A172 (cell line): ENCODE data around the gene SLC6A13. TPM values are rescaled to one million over a fixed set of nuclear protein-coding genes. Genes with fewer than 3 reads are reported as not detected.

ENCODE experiments used
- DNase-seq: peaks from one replicate; pipeline ENCODE4 v3.0.0-alpha.2; 2015; ENCODE audit warnings: low spot score
- total RNA-seq: library from RNA; depleted of rRNA; stranded (reverse); fragments of >200 nt; shearing (Covaris generic); gene quantifications from 2 replicates; pipeline ENCODE4 v1.2.3, GENCODE V29; 2014; rRNA removed

SLC6A13 gene
- total RNA-seq, 1 experiment from 2014 or later, result not detected

GRCh38 chr12:177980-178828, 84.4 kb downstream of the SLC6A13 start:
- DNase-seq, result no peak

- no peak for DNase-seq
Measured at GRCh38 chr12:177336-177979, 85.2 kb downstream of the SLC6A13 start.

- DNase-seq, result peak; percentile 70
Measured at GRCh38 chr12:176321-177181, 86.1 kb downstream of the SLC6A13 start.

GRCh38 chr12:175759-176158, 86.9 kb downstream of the SLC6A13 start:
- no peak for DNase-seq

DNA sequence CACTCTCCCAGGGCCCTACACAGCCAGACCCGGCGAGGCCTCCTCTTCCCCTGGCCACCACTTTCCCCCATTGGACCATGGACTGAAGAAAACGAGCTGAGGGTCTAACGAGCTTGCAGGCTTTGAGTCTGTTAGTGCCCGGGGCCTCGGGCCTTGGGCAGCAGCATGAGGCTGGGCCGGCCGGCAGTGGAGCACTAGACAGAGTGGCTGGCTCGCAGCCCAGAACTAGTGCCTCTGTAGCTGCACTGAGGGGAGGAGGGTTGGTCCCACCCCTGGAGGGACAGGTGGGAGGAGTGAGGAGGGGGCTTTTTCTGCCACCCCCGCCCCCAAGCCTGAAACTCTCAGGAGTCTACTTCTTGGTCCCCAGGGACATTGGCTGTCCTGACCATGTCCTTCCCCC, 87.4 kb downstream of the SLC6A13 start:
- no peak for DNase-seq

DNA sequence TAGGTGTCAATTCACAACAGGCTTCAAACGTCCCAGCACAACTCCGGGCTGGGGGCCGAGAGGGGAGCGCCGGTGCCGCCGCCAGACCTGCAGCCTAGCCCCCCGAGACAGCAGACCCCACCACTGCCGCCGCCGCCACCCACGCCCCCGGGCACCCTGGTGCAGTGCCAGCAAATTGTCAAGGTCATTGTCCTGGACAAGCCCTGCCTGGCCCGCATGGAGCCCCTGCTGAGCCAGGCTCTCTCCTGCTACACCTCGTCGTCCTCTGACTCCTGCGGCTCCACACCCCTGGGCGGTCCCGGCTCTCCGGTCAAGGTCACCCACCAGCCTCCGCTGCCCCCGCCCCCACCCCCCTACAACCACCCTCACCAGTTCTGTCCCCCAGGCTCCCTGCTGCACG, 88.0 kb downstream of the SLC6A13 start:
- no peak for DNase-seq

DNA sequence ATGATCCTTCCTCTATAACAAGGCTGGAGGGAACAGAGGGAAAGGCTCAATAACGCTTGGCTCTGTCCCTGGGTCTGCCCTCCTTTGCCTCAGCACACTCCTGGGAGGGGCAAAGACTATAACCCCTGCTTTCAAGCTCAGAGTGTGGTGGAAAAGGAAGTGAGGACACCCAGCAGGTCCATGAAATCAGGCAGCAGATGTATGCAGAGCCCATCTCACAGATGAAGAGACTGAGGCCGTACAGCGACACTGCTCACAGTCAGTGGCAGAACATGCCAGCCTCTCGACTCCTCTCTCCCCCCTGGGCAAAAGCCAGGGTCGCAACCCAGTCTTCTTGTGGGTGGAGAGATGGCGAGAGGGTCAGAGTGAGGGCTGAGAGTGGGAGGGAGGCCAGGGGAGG, 88.5 kb downstream of the SLC6A13 start:
- DNase-seq, result no peak

DNA sequence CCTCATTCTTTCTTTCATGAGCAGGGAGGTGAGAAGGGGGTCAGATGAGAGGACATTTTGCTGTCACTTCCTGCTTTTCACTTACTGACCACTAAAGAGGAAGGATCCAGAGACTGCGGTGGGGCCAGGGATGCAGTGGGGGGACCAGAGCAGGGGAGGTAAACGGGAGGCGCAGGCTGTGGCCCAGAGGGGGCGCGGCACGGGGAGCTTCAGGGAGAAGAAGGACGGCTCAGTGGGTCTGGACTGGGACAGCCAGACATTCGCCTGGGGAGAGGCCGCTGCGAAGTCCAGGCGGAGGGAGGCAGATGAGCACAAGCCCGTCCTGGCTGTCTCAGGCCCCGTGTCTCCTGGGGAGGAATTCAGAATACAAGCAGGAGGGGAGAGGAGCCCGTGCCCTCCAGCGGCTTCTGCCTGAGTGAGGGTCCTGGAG, 89.9 kb downstream of the SLC6A13 start:
- no peak for DNase-seq

DNA sequence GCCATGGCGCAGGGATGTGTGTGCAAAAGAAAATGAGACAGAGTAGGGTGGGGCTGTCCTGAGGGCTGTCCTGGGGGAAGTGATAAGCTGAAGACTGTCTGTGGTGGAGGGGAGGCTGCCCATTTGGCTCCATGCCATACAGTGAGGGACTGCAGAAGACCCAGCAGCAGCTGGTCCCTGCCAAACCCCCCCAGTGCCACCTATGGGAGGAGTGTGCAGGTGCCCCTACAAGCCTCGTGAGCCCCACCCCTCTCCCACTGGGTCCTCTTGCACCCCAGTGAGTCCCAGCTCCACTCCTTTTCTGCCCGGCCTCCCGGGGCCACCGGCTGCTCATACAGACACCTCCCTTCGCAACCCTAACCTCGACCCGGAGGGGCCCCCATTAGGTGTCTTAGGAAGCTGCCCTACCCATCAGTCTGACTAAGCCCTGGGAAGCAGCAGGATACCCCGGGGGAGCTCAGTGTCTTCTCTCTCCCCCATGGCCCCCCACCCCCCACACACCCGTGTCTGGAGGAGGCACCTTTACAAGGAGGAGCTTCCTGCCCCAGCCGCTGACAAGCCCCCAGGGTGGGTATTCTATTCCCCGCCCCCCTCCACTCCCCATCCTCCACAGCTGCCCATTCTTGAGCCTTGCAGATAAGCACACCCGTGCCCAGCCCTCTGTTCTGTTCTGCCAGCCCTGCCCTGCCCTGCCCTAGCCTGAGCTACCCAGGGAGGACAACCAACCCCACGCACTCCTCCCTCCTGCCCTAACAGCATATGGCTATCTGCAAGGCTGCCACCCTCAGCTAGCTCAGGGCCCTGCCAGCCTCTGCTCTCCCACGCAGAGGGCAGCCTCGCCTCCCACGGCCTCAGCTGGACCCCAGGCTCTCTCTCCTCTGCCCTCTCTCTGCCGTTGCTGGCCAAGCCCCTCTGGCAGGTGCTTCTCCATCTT, 90.6 kb downstream of the SLC6A13 start:
- DNase-seq, result no peak

- DNase-seq, result no peak
Measured at GRCh38 chr12:171276-171675, 91.4 kb downstream of the SLC6A13 start.

Other genes starting within 250 kb of the SLC6A13 start
- not detected in 2 replicates for gene IQSEC3, start 196.1 kb downstream of the SLC6A13 start, total RNA-seq
- 0.10 TPM in 1 of 2 replicates, not detected in the other for gene SLC6A12, start 48.7 kb downstream of the SLC6A13 start, total RNA-seq
- gene KDM5A, start 126.5 kb upstream of the SLC6A13 start, total RNA-seq, result 17.8 and 43.0 TPM in 2 replicates
- gene CCDC77, start 138.8 kb upstream of the SLC6A13 start, total RNA-seq, result 12.4 and 14.5 TPM in 2 replicates
- gene B4GALNT3, start 197.1 kb upstream of the SLC6A13 start, total RNA-seq, result 1.9 and 2.5 TPM in 2 replicates